Osteoblast (primary cell): ENCODE results near the gene NEDD4L. TPM values are rescaled to one million over a fixed set of nuclear protein-coding genes. Genes with fewer than 3 reads are reported as not detected.

Source experiments
- DNase-seq: peaks from one replicate; pipeline ENCODE4 v3.0.0; 2011; ENCODE audit warnings: low spot score, mixed read lengths; ENCODE audit not compliant: insufficient read length; ENCODE audit errors: missing footprints
- H2AFZ ChIP-seq: 2 replicates; pipeline ENCODE4 v1.6.0; 2011; ENCODE audit warnings: mild to moderate bottlenecking, low read length
- H3K27ac ChIP-seq: 2 replicates; pipeline ENCODE4 v1.5.1; 2011; ENCODE audit warnings: mild to moderate bottlenecking, low read depth, low read length, moderate library complexity
- H3K27me3 ChIP-seq: 2 replicates; pipeline ENCODE4 v1.6.0; 2012; ENCODE audit warnings: mild to moderate bottlenecking, control low read depth, inconsistent platforms, low read length, moderate library complexity; ENCODE audit not compliant: insufficient read depth
- H3K36me3 ChIP-seq: 2 replicates; pipeline ENCODE4 v1.5.1; 2011; ENCODE audit warnings: mild to moderate bottlenecking, low read length, control low read depth, moderate library complexity; ENCODE audit not compliant: insufficient read depth
- H3K4me1 ChIP-seq: 2 replicates; pipeline ENCODE4 v1.5.1; 2011; ENCODE audit warnings: mild to moderate bottlenecking, low read length, control low read depth, moderate library complexity; ENCODE audit not compliant: insufficient read depth
- H3K4me2 ChIP-seq: 2 replicates; pipeline ENCODE4 v1.6.0; 2011; ENCODE audit warnings: mild to moderate bottlenecking, low read length; ENCODE audit not compliant: insufficient read depth
- H3K4me3 ChIP-seq: fragments of 200-600 bp; sonication (generic); 3 replicates; pipeline ENCODE4 v1.5.1; 2012; ENCODE audit warnings: mild to moderate bottlenecking, low read length, inconsistent platforms; ENCODE audit not compliant: insufficient read depth
- H3K79me2 ChIP-seq: 2 replicates; pipeline ENCODE4 v1.6.0; 2012; ENCODE audit warnings: mild to moderate bottlenecking, low read length, control low read depth, inconsistent platforms; ENCODE audit not compliant: insufficient read depth
- H3K9me3 ChIP-seq: 2 replicates; pipeline ENCODE4 v1.5.1; 2011; ENCODE audit warnings: low read depth, low read length, control low read depth
- H4K20me1 ChIP-seq: 2 replicates; pipeline ENCODE4 v1.6.0; 2012; ENCODE audit warnings: mild to moderate bottlenecking, low read length, control low read depth; ENCODE audit not compliant: insufficient read depth
- CTCF ChIP-seq: IDR thresholded peaks from 2 replicates; pipeline ENCODE4 v1.5.1; 2011; ENCODE audit warnings: mild to moderate bottlenecking, low read depth, low read length, moderate library complexity; ENCODE audit errors: extremely low read depth
- total RNA-seq: library from RNA; depleted of rRNA; stranded (reverse); fragments of >200 nt; gene quantifications from 2 replicates; pipeline ENCODE4 v1.2.3, GENCODE V29; 2012

NEDD4L gene
- total RNA-seq, 1 donor: 30.0 TPM

- Histone ChIP-seq H3K36me3 (no peaks in the 10 kb centered on the region), H3K27me3 (peaks cover 6% of the 10 kb centered on the region), H3K4me3 (no peak overlapping the region), H3K4me1 (no peaks in the 10 kb centered on the region), H2AFZ (no peak overlapping the region), H4K20me1 (no peaks in the 10 kb centered on the region), H3K27ac (no peak overlapping the region), H3K9me3 (no peaks in the 10 kb centered on the region), H3K4me2 (no peak overlapping the region), H3K79me2 (no peaks in the 10 kb centered on the region)
- TF ChIP-seq CTCF: no peak
- DNase-seq: no peak
Observed at GRCh38 chr18:58091099-58091611, 47.1 kb downstream of the NEDD4L start.

- no peak for TF ChIP-seq CTCF
- Histone ChIP-seq H3K9me3 (no peaks in the 10 kb centered on the region), H3K36me3 (no peaks in the 10 kb centered on the region), H3K4me2 (no peak overlapping the region), H3K4me1 (no peaks in the 10 kb centered on the region), H3K27ac (no peak overlapping the region), H2AFZ (no peak overlapping the region), H3K4me3 (no peak overlapping the region), H3K27me3 (peaks cover 6% of the 10 kb centered on the region), H4K20me1 (no peaks in the 10 kb centered on the region), H3K79me2 (no peaks in the 10 kb centered on the region)
- DNase-seq: no peak
Observed at GRCh38 chr18:58093311-58093803, 49.3 kb downstream of the NEDD4L start.

- no peaks in the 10 kb centered on the region for H4K20me1 ChIP-seq
- no peaks in the 10 kb centered on the region for H3K4me1 ChIP-seq
- H3K27me3 ChIP-seq: peaks cover 6% of the 10 kb centered on the region
- H3K27ac ChIP-seq: no peak overlapping the region
- no peak for TF ChIP-seq CTCF
- H3K9me3 ChIP-seq: no peaks in the 10 kb centered on the region
- H2AFZ ChIP-seq: no peak overlapping the region
- no peaks in the 10 kb centered on the region for H3K36me3 ChIP-seq
- no peak overlapping the region for H3K4me2 ChIP-seq
- DNase-seq: no peak
- H3K4me3 ChIP-seq: no peak overlapping the region
- H3K79me2 ChIP-seq: no peaks in the 10 kb centered on the region
Observed at GRCh38 chr18:58095222-58095621, 51.2 kb downstream of the NEDD4L start.

- no peak for TF ChIP-seq CTCF
- H3K36me3 ChIP-seq: no peaks in the 10 kb centered on the region
- no peak overlapping the region for H3K27ac ChIP-seq
- no peaks in the 10 kb centered on the region for H4K20me1 ChIP-seq
- H3K4me2 ChIP-seq: no peak overlapping the region
- no peak for DNase-seq
- no peak overlapping the region for H3K4me3 ChIP-seq
- peaks cover 6% of the 10 kb centered on the region for H3K27me3 ChIP-seq
- no peak overlapping the region for H2AFZ ChIP-seq
- no peaks in the 10 kb centered on the region for H3K79me2 ChIP-seq
- no peaks in the 10 kb centered on the region for H3K4me1 ChIP-seq
- H3K9me3 ChIP-seq: no peaks in the 10 kb centered on the region
Observed at GRCh38 chr18:58095655-58096054, 51.6 kb downstream of the NEDD4L start.
